HEK293T (cell line): Measurements from ENCODE around the gene CAPN13.

ENCODE experiments used
- ARNT ChIP-seq: fragments of 450-650 bp; IDR thresholded peaks from 2 replicates; pipeline ENCODE4 v1.6.1; 2017; ENCODE audit warnings: mild to moderate bottlenecking
- BHLHE40 ChIP-seq: fragments of 450-650 bp; IDR thresholded peaks from 2 replicates; pipeline ENCODE4 v1.6.1; 2016; ENCODE audit warnings: mild to moderate bottlenecking, moderate library complexity, borderline replicate concordance
- ELF4 ChIP-seq: fragments of 450-650 bp; IDR thresholded peaks from 2 replicates; pipeline ENCODE4 v1.6.1; 2017; ENCODE audit warnings: antibody characterized with exemption
- L3MBTL2 ChIP-seq: fragments of 450-650 bp; conservative IDR thresholded peaks from 2 replicates; pipeline ENCODE4 v1.6.1; 2016; ENCODE audit warnings: mild to moderate bottlenecking
- SP1 ChIP-seq: fragments of 450-650 bp; IDR thresholded peaks from 2 replicates; pipeline ENCODE4 v1.6.1; 2017

DNA sequence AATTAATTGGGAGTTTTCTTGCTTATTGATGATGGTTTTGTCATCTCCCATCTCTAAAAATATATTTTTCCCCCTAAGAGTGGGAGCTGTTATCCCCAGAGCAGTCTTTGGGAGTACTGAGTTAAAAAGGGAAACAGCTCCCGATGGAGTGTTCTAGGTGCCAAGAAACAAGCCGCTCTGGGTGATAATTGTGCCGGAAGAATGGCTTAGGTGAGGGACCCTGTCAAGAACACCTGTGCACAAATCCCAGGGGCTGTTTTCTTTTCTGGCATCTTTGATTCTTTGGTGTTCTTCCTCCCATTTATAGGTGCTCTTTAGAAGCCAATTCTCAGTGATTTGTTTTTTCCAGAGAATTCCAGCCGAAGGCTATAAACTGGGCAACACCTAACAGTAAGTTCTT, 1.4 kb upstream of the CAPN13 start:
- TF ChIP-seq L3MBTL2 (no peak), SP1 (no peak), ARNT (no peak), ELF4 (no peak), BHLHE40 (no peak)
